ENCODE measurements around the gene MYMX. TPM values are rescaled to one million over a fixed set of nuclear protein-coding genes. Genes with fewer than 3 reads are reported as not detected.

The MYMX gene
- total and polyA plus RNA-seq, 4 donors, result 0.14 TPM; not detected in 3

GRCh38 chr6:44265722-44266233, 49.1 kb downstream of the MYMX start:
- Histone ChIP-seq H3K9me3 (ENCODE audit: control insufficient read depth in 4 of 4, low read length in 3 of 4) (no peaks in the 10 kb centered on the region), H3K9ac (ENCODE audit: low read depth in 1 of 2, low read length in 2 of 2) (no peak overlapping the region), H3K36me3 (ENCODE audit: control insufficient read depth in 4 of 4, insufficient read depth in 3 of 4, low read depth in 1 of 4, low read length in 3 of 4) (no peaks in the 10 kb centered on the region), H3K4me1 (ENCODE audit: control insufficient read depth in 4 of 4, insufficient read depth in 4 of 4, low read length in 3 of 4) (peaks cover 16 to 33% (median 25%) of the 10 kb centered on the region in 4 donors), H3K27me3 (ENCODE audit: control insufficient read depth in 4 of 4, insufficient read depth in 4 of 4, low read length in 3 of 4) (peaks cover 0 to 5% (median 2%) of the 10 kb centered on the region in 4 donors), H3K4me3 (ENCODE audit: low read depth in 1 of 3, low read length in 3 of 3) (peak overlapping the region in 1 of 3 donors; percentile 78), H3K27ac (ENCODE audit: low read depth in 1 of 2, low read length in 2 of 2) (peak overlapping the region in 1 of 2 donors; percentile 86)
- TF ChIP-seq RXRA (IDR thresholded peaks at IDR 0.05), result no peak
- TF ChIP-seq HNF4G (IDR thresholded peaks at IDR 0.05), result no peak
- peak in 1 of 2 donors; percentile 2 for TF ChIP-seq HNF4A (conservative IDR thresholded peaks at IDR 0.05)
- DNase-seq (ENCODE audit: low spot score), result no peak
- WGBS, result 71% methylated on average over 17 of the region's 17 CpGs

- Histone ChIP-seq H3K36me3 (ENCODE audit: control insufficient read depth in 4 of 4, insufficient read depth in 3 of 4, low read depth in 1 of 4, low read length in 3 of 4) (no peaks in the 10 kb centered on the region), H3K27me3 (ENCODE audit: control insufficient read depth in 4 of 4, insufficient read depth in 4 of 4, low read length in 3 of 4) (peaks cover 0 to 9% (median 2%) of the 10 kb centered on the region in 4 donors), H3K27ac (ENCODE audit: low read depth in 1 of 2, low read length in 2 of 2) (no peak overlapping the region), H3K9ac (ENCODE audit: low read depth in 1 of 2, low read length in 2 of 2) (no peak overlapping the region), H3K4me1 (ENCODE audit: control insufficient read depth in 4 of 4, insufficient read depth in 4 of 4, low read length in 3 of 4) (peaks cover 16 to 33% (median 25%) of the 10 kb centered on the region in 4 donors), H3K9me3 (ENCODE audit: control insufficient read depth in 4 of 4, low read length in 3 of 4) (no peaks in the 10 kb centered on the region), H3K4me3 (ENCODE audit: low read depth in 1 of 3, low read length in 3 of 3) (no peak overlapping the region)
- TF ChIP-seq, protein P1, sequence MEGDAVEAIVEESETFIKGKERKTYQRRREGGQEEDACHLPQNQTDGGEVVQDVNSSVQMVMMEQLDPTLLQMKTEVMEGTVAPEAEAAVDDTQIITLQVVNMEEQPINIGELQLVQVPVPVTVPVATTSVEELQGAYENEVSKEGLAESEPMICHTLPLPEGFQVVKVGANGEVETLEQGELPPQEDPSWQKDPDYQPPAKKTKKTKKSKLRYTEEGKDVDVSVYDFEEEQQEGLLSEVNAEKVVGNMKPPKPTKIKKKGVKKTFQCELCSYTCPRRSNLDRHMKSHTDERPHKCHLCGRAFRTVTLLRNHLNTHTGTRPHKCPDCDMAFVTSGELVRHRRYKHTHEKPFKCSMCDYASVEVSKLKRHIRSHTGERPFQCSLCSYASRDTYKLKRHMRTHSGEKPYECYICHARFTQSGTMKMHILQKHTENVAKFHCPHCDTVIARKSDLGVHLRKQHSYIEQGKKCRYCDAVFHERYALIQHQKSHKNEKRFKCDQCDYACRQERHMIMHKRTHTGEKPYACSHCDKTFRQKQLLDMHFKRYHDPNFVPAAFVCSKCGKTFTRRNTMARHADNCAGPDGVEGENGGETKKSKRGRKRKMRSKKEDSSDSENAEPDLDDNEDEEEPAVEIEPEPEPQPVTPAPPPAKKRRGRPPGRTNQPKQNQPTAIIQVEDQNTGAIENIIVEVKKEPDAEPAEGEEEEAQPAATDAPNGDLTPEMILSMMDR (IDR thresholded peaks at IDR 0.05; ENCODE audit: low read depth, low read length, missing input control), result no peak
- TF ChIP-seq, protein P2, sequence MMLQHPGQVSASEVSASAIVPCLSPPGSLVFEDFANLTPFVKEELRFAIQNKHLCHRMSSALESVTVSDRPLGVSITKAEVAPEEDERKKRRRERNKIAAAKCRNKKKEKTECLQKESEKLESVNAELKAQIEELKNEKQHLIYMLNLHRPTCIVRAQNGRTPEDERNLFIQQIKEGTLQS (IDR thresholded peaks at IDR 0.05), result no peak
- TF ChIP-seq, protein P3, sequence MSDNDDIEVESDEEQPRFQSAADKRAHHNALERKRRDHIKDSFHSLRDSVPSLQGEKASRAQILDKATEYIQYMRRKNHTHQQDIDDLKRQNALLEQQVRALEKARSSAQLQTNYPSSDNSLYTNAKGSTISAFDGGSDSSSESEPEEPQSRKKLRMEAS (IDR thresholded peaks at IDR 0.05), result no peak
- TF ChIP-seq JUND (IDR thresholded peaks at IDR 0.05) (no peak), GABPA (IDR thresholded peaks at IDR 0.05 in 1 of 2, conservative IDR thresholded peaks at IDR 0.05 in 1 of 2) (no peak), TAF1 (conservative IDR thresholded peaks at IDR 0.05) (no peak)
- WGBS, result 84% methylated on average over 3 of the region's 3 CpGs
- DNase-seq (ENCODE audit: low spot score), result no peak
Measured at GRCh38 chr6:44266347-44266746, 49.6 kb downstream of the MYMX start.

DNA sequence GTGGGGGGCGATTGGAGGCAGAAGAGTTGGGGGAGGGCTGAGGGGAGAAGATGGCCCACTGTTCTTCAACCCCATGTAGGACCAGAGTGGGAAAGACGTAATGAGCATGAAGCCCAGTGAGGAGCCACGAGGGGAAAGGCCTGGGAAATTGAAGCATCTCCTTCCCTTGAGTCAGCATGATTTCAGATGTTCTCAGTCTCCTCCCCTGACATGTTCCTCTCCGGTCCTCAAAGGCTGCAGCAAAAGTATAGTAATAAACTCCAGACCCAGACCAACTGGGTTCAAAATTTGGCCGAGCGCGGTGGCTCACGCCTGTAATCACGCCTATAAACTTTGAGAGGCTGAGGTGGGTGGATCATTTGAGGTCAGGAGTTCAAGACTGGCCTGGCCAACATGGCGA, 50.5 kb downstream of the MYMX start:
- Histone ChIP-seq H3K27ac (ENCODE audit: low read depth in 1 of 2, low read length in 2 of 2) (no peak overlapping the region), H3K9me3 (ENCODE audit: control insufficient read depth in 4 of 4, low read length in 3 of 4) (no peaks in the 10 kb centered on the region), H3K4me3 (ENCODE audit: low read depth in 1 of 3, low read length in 3 of 3) (no peak overlapping the region), H3K36me3 (ENCODE audit: control insufficient read depth in 4 of 4, insufficient read depth in 3 of 4, low read depth in 1 of 4, low read length in 3 of 4) (no peaks in the 10 kb centered on the region), H3K27me3 (ENCODE audit: control insufficient read depth in 4 of 4, insufficient read depth in 4 of 4, low read length in 3 of 4) (peaks cover 0 to 11% (median 3%) of the 10 kb centered on the region in 4 donors), H3K4me1 (ENCODE audit: control insufficient read depth in 4 of 4, insufficient read depth in 4 of 4, low read length in 3 of 4) (peaks cover 16 to 28% (median 23%) of the 10 kb centered on the region in 4 donors), H3K9ac (ENCODE audit: low read depth in 1 of 2, low read length in 2 of 2) (no peak overlapping the region)
- 63% methylated on average over 10 of the region's 10 CpGs for WGBS
- no peak for DNase-seq (ENCODE audit: low spot score)
- TF ChIP-seq NR2F2 (IDR thresholded peaks at IDR 0.05) (no peak), EGR1 (IDR thresholded peaks at IDR 0.05; ENCODE audit: low read depth in 2 of 2) (no peak), RAD21 (IDR thresholded peaks at IDR 0.05) (no peak), YY1 (IDR thresholded peaks at IDR 0.05) (no peak), GABPA (IDR thresholded peaks at IDR 0.05 in 1 of 2, conservative IDR thresholded peaks at IDR 0.05 in 1 of 2) (no peak)
- TF ChIP-seq, protein P3 (IDR thresholded peaks at IDR 0.05), result no peak
- TF ChIP-seq, protein P2 (IDR thresholded peaks at IDR 0.05), result no peak

Small RNA genes within 50 kb of the gene (small RNA-seq; reads per million reads assigned to genes)
- not detected for gene RN7SL811P

Other genes starting within 250 kb of the MYMX start
- 10 to 100 TPM; 34.6 to 36.9 TPM for gene MRPL14, start 89.5 kb upstream of the MYMX start, total RNA-seq
- 100 to 1,000 TPM in 1 of 2 donors, 10 to 100 TPM in 1; 44.9 to 118 TPM for gene MRPL14, start 89.5 kb upstream of the MYMX start, polyA plus RNA-seq
- gene TMEM63B, start 89.4 kb upstream of the MYMX start, total RNA-seq, result 10 to 100 TPM; 53.8 to 64.9 TPM
- 10 to 100 TPM in 1 of 2 donors, 1 to 10 TPM in 1; 9.6 to 21.4 TPM for gene TMEM63B, start 89.4 kb upstream of the MYMX start, polyA plus RNA-seq
- gene CAPN11, start 58.1 kb upstream of the MYMX start, total RNA-seq, result under 1 TPM; 0.08 to 0.19 TPM
- gene CAPN11, start 58.1 kb upstream of the MYMX start, polyA plus RNA-seq, result under 1 TPM in 1 of 2 donors, not detected in 1; 0.09 TPM
- gene SLC29A1, start 6.7 kb downstream of the MYMX start, total RNA-seq, result 10 to 100 TPM; 15.8 to 67.2 TPM
- 10 to 100 TPM; 15.1 to 17.5 TPM for gene SLC29A1, start 6.7 kb downstream of the MYMX start, polyA plus RNA-seq
- 100 to 1,000 TPM; 170 to 281 TPM for gene HSP90AB1, start 30.2 kb downstream of the MYMX start, total RNA-seq
- 100 to 1,000 TPM; 129 to 235 TPM for gene HSP90AB1, start 30.2 kb downstream of the MYMX start, polyA plus RNA-seq
- gene SLC35B2, start 40.6 kb downstream of the MYMX start, total RNA-seq, result 10 to 100 TPM; 19.8 to 22.4 TPM
- 10 to 100 TPM; 18.9 to 27.0 TPM for gene SLC35B2, start 40.6 kb downstream of the MYMX start, polyA plus RNA-seq
- 1 to 10 TPM; 4.9 TPM for gene NFKBIE, start 48.6 kb downstream of the MYMX start, total RNA-seq
- 1 to 10 TPM; 3.7 to 4.6 TPM for gene NFKBIE, start 48.6 kb downstream of the MYMX start, polyA plus RNA-seq
- gene TMEM151B, start 53.5 kb downstream of the MYMX start, total RNA-seq, result not detected
- not detected for gene TMEM151B, start 53.5 kb downstream of the MYMX start, polyA plus RNA-seq
- 1 to 10 TPM; 9.2 to 9.6 TPM for gene AARS2, start 96.4 kb downstream of the MYMX start, total RNA-seq
- 1 to 10 TPM; 1.9 to 4.5 TPM for gene AARS2, start 96.4 kb downstream of the MYMX start, polyA plus RNA-seq
- not detected for gene SPATS1, start 125.7 kb downstream of the MYMX start, total RNA-seq
- gene SPATS1, start 125.7 kb downstream of the MYMX start, polyA plus RNA-seq, result not detected
- gene CDC5L, start 170.8 kb downstream of the MYMX start, total RNA-seq, result 10 to 100 TPM; 12.2 to 12.3 TPM
- 1 to 10 TPM; 5.4 to 9.8 TPM for gene CDC5L, start 170.8 kb downstream of the MYMX start, polyA plus RNA-seq

Data from liver (tissue), 10 donors.